IMR-90 (cell line): ENCODE measurements around the gene CRTAP. TPM values are rescaled to one million over a fixed set of nuclear protein-coding genes. Genes with fewer than 3 reads are reported as not detected.

ENCODE experiments used
- ATAC-seq: fragments of 200-7000 bp; cut with Tn5 transposase; 2 replicates; pipeline ENCODE4 v1.9.1; 2020; ENCODE audit warnings: low read depth, mild to moderate bottlenecking, moderate library complexity
- BruUV-seq: library from RNA; stranded (reverse); fragments of 400-500 nt; replicated peaks from 2 replicates; lab custom pipeline; 2021; lab: Mats Ljungman, UMichigan
- CTCF ChIA-PET: fragments of 300-600 bp; formaldehyde crosslinking; extraction: SDS; loops from one replicate; lab custom pipeline; 2021; ENCODE audit warnings: antibody characterized with exemption; lab: Yijun Ruan, JAX
- POLR2A ChIA-PET: fragments of 300-600 bp; sonication (Branson Sonifier 250); formaldehyde crosslinking; loops from one replicate; lab custom pipeline; 2022; ENCODE audit warnings: antibody characterized with exemption; ENCODE audit not compliant: unreplicated experiment; lab: Charles Lee
- DNase-seq: peaks from one replicate; pipeline ENCODE4 v3.0.0; 2013
- H2AFZ ChIP-seq: replicated peaks from 2 replicates; pipeline ENCODE3; 2013; ENCODE audit warnings: low read length, mild to moderate bottlenecking; ENCODE audit not compliant: poor library complexity
- H2AK5ac ChIP-seq: 2 replicates; pipeline ENCODE4 v1.6.1; 2013; ENCODE audit warnings: low read depth, low read length, inconsistent platforms
- H2AK9ac ChIP-seq: replicated peaks from 2 replicates; pipeline ENCODE3; 2013; ENCODE audit warnings: mild to moderate bottlenecking, low read depth, low read length, moderate library complexity; ENCODE audit not compliant: poor library complexity
- H2BK120ac ChIP-seq: 2 replicates; pipeline ENCODE4 v1.6.1; 2013; ENCODE audit warnings: low read depth, low read length, inconsistent platforms
- H2BK15ac ChIP-seq: 3 replicates; pipeline ENCODE4 v1.6.1; 2013; ENCODE audit warnings: low read depth, low read length, inconsistent platforms
- H2BK20ac ChIP-seq: 2 replicates; pipeline ENCODE4 v1.6.1; 2013; ENCODE audit warnings: low read depth, mild to moderate bottlenecking, inconsistent platforms, low read length, moderate library complexity
- H2BK5ac ChIP-seq: 2 replicates; pipeline ENCODE4 v1.6.1; 2013; ENCODE audit warnings: mild to moderate bottlenecking, low read depth, low read length, inconsistent platforms; ENCODE audit not compliant: poor library complexity, severe bottlenecking
- H3K14ac ChIP-seq: replicated peaks from 2 replicates; pipeline ENCODE4 v1.6.1; 2013; ENCODE audit warnings: low read depth, low read length, inconsistent platforms
- H3K18ac ChIP-seq: 2 replicates; pipeline ENCODE4 v1.6.1; 2013; ENCODE audit warnings: low read depth, low read length, control low read depth
- H3K23ac ChIP-seq: 2 replicates; pipeline ENCODE4 v1.6.1; 2013; ENCODE audit warnings: low read depth, low read length, inconsistent platforms
- H3K27ac ChIP-seq: 2 replicates; pipeline ENCODE4 v1.5.1; 2013; ENCODE audit warnings: mild to moderate bottlenecking, control low read depth, low read length; ENCODE audit not compliant: insufficient read depth
- H3K27me3 ChIP-seq: 2 replicates; pipeline ENCODE4 v1.6.1; 2013; ENCODE audit warnings: low read length; ENCODE audit not compliant: control insufficient read depth, insufficient read depth
- H3K36me3 ChIP-seq: 2 replicates; pipeline ENCODE4 v1.6.1; 2013; ENCODE audit warnings: low read length, mixed read lengths; ENCODE audit not compliant: control insufficient read depth, insufficient read depth
- H3K4ac ChIP-seq: 2 replicates; pipeline ENCODE4 v1.6.1; 2013; ENCODE audit warnings: low read depth, low read length, inconsistent platforms
- H3K4me1 ChIP-seq: 2 replicates; pipeline ENCODE4 v1.6.1; 2013; ENCODE audit warnings: low read length, mixed read lengths; ENCODE audit not compliant: control insufficient read depth, insufficient read depth
- H3K4me2 ChIP-seq: 2 replicates; pipeline ENCODE4 v1.6.1; 2013; ENCODE audit warnings: low read depth, mild to moderate bottlenecking, control low read depth, low read length, moderate library complexity
- H3K4me3 ChIP-seq: 2 replicates; pipeline ENCODE4 v1.5.1; 2013; ENCODE audit warnings: low read depth, mild to moderate bottlenecking, control low read depth, low read length, moderate library complexity; ENCODE audit not compliant: insufficient read depth
- H3K56ac ChIP-seq: 2 replicates; pipeline ENCODE4 v1.6.1; 2013; ENCODE audit warnings: low read length, inconsistent platforms; ENCODE audit not compliant: insufficient read depth; ENCODE audit errors: extremely low read depth
- H3K79me1 ChIP-seq, 2 experiments: 2 replicates each; pipeline ENCODE4 v1.6.1; 2013; ENCODE audit warnings: low read length in 2 of 2, inconsistent platforms in 1 of 2, low read depth in 1 of 2
- H3K9ac ChIP-seq: 2 replicates; pipeline ENCODE4 v1.6.1; 2013; ENCODE audit warnings: low read depth, low read length, control low read depth
- H3K9me1 ChIP-seq: 2 replicates; pipeline ENCODE4 v1.6.1; 2013; ENCODE audit warnings: low read length, inconsistent platforms; ENCODE audit not compliant: insufficient read depth
- H3K9me3 ChIP-seq: 2 replicates; pipeline ENCODE4 v1.6.1; 2013; ENCODE audit warnings: low read length; ENCODE audit not compliant: control insufficient read depth, insufficient read depth
- H4K20me1 ChIP-seq: 2 replicates; pipeline ENCODE4 v1.6.1; 2013; ENCODE audit warnings: low read length, inconsistent platforms; ENCODE audit not compliant: insufficient read depth
- H4K5ac ChIP-seq: 2 replicates; pipeline ENCODE4 v1.6.1; 2013; ENCODE audit warnings: mild to moderate bottlenecking, low read depth, low read length, control low read depth
- H4K8ac ChIP-seq, 2 experiments: 2 replicates each; pipeline ENCODE4 v1.6.1; 2013; ENCODE audit warnings: low read depth in 2 of 2, low read length in 2 of 2, control low read depth in 1 of 2, inconsistent platforms in 1 of 2
- H4K91ac ChIP-seq: 2 replicates; pipeline ENCODE4 v1.6.1; 2013; ENCODE audit warnings: low read depth, low read length, inconsistent platforms; ENCODE audit not compliant: insufficient read depth
- BHLHE40 ChIP-seq: fragments of 150-350 bp; IDR thresholded peaks from 2 replicates; pipeline ENCODE4 v1.6.1; 2016; ENCODE audit warnings: mild to moderate bottlenecking, low read depth, low read length
- CEBPB ChIP-seq: IDR thresholded peaks from 2 replicates; pipeline ENCODE4 v1.6.1; 2012; ENCODE audit warnings: low read depth, low read length, improper control_type of control experiment
- CTCF ChIP-seq: conservative IDR thresholded peaks from 2 replicates; pipeline ENCODE4 v1.5.1; 2012; ENCODE audit warnings: mild to moderate bottlenecking, low read depth, low read length, improper control_type of control experiment
- ELK1 ChIP-seq: fragments of 150-350 bp; IDR thresholded peaks from 2 replicates; pipeline ENCODE4 v1.6.1; 2016; ENCODE audit warnings: low read depth, mild to moderate bottlenecking, low read length, moderate library complexity, borderline replicate concordance
- MAFK ChIP-seq: IDR thresholded peaks from 2 replicates; pipeline ENCODE4 v1.6.1; 2012; ENCODE audit warnings: low read depth, low read length, improper control_type of control experiment
- MAZ ChIP-seq: IDR thresholded peaks from 2 replicates; pipeline ENCODE4 v1.6.1; 2012; ENCODE audit warnings: low read depth, mild to moderate bottlenecking, low read length, improper control_type of control experiment, moderate library complexity, borderline replicate concordance
- MXI1 ChIP-seq: IDR thresholded peaks from 2 replicates; pipeline ENCODE4 v1.6.1; 2012; ENCODE audit warnings: low read depth, mild to moderate bottlenecking, low read length, moderate library complexity, borderline replicate concordance
- NFE2L2 ChIP-seq: fragments of 150-350 bp; IDR thresholded peaks from 2 replicates; pipeline ENCODE4 v1.6.1; 2016; ENCODE audit warnings: low read depth, mild to moderate bottlenecking, low read length
- POLR2A ChIP-seq: IDR thresholded peaks from 2 replicates; pipeline ENCODE4 v1.6.1; 2012; ENCODE audit warnings: mild to moderate bottlenecking, low read depth, low read length
- RCOR1 ChIP-seq: IDR thresholded peaks from 2 replicates; pipeline ENCODE4 v1.6.1; 2012; ENCODE audit warnings: mild to moderate bottlenecking, low read length, improper control_type of control experiment; ENCODE audit not compliant: insufficient replicate concordance
- RFX5 ChIP-seq: IDR thresholded peaks from 2 replicates; pipeline ENCODE4 v1.8.0; 2012; ENCODE audit warnings: low read depth, mild to moderate bottlenecking, low read length, moderate library complexity
- SMC3 ChIP-seq: fragments of 150-350 bp; IDR thresholded peaks from 2 replicates; pipeline ENCODE4 v1.6.1; 2016; ENCODE audit warnings: low read depth, mild to moderate bottlenecking, antibody characterized with exemption, low read length, moderate library complexity
- USF2 ChIP-seq: fragments of 150-350 bp; IDR thresholded peaks from 2 replicates; pipeline ENCODE4 v1.6.1; 2017; ENCODE audit warnings: mild to moderate bottlenecking, antibody characterized with exemption, low read length, low read depth
- WGBS, 2 experiments: methylation state at CpG; one replicate each; pipeline versions ENCODE4 v1.1.5 to v1.1.7; 2013; ENCODE audit warnings: missing lambda C conversion rate in 2 of 2; ENCODE audit not compliant: insufficient read length in 1 of 2; ENCODE audit errors: extremely low coverage in 2 of 2; 5-methylcytosine and 5-hydroxymethylcytosine counted together
- dilution Hi-C: fragments of 300-500 bp; cut with HindIII; formaldehyde crosslinking; loops from one replicate; pipeline ENCODE4 v1.14.3; 2018; ENCODE audit warnings: low sequenced_read_pairs; ENCODE audit not compliant: unreplicated experiment
- in situ Hi-C: fragments of 300-500 bp; cut with MboI; formaldehyde crosslinking; loops from 3 replicates; pipeline ENCODE4 v1.14.3; 2019; ENCODE audit warnings: low sequenced_read_pairs, inconsistent platforms, mixed read lengths
- intact Hi-C: fragments of 100-400 bp; cut with micrococcal nuclease; formaldehyde crosslinking; loops from 2 replicates; pipeline ENCODE4 v1.10.0; 2022
- polyA plus RNA-seq, 3 experiments: library from polyadenylated mRNA; depleted of rRNA; stranded (reverse); fragments of >200 nt; gene quantifications; 2 replicates each; pipeline ENCODE4 v1.2.3, GENCODE V29; 2012; ENCODE audit warnings: low replicate concordance in 1 of 3
- total RNA-seq: library from RNA; depleted of rRNA; stranded (reverse); fragments of >200 nt; gene quantifications from 2 replicates; pipeline ENCODE4 v1.2.3, GENCODE V29; 2012

The CRTAP gene
- total and polyA plus RNA-seq, 2 of the 4 experiments (the other 2 are of a cell fraction): 108 to 205 TPM

DNA sequence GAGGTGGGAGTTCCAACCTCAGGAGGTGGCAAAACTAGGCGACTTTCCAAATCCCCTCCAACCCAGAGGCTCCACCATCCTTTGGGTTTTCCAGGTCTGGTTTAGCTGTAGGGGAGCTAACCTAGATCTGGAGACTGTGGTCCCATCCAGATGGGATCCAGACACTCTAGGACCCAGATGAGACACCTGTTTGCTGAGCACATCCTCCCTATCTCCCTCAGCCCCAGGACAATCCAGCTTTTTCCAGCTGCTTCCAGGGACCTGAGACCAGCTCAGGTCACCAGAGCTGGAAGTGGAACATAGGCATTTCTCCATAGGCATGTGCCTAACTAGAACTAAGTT, 18.2 kb downstream of the CRTAP start:
- ATAC-seq: no peak
- CTCF ChIA-PET: interaction anchor here (0.9 to 4.0 kb wide), 9 partner anchors 8 to 655 kb away, joined by 3 to 66 read pairs (median 5); no protein-coding TSS in a partner anchor

More for the DNA sequence above, 18.2 kb downstream of the CRTAP start:
- Histone ChIP-seq H2BK5ac (no peak overlapping the region), H3K36me3 (peaks cover 22% of the 10 kb centered on the region), H2BK120ac (no peak overlapping the region), H3K23ac (no peak overlapping the region), H3K9ac (no peak overlapping the region), H3K4me1 (peaks cover 4% of the 10 kb centered on the region), H2AK5ac (no peak overlapping the region), H4K20me1 (peaks cover 13% of the 10 kb centered on the region; the same call in 1 of the 2 replicates), H3K4ac (no peak overlapping the region), H2AFZ (peak overlapping the region; percentile 62), H3K56ac (no peak overlapping the region), H3K27ac (no peak overlapping the region), H3K4me3 (no peak overlapping the region), H3K14ac (no peak overlapping the region), H3K18ac (no peak overlapping the region), H2BK15ac (no peak overlapping the region), H4K91ac (no peak overlapping the region), H3K4me2 (no peak overlapping the region), H3K9me1 (no peaks in the 10 kb centered on the region; the same call in 1 of the 2 replicates), H3K9me3 (no peaks in the 10 kb centered on the region), H2BK20ac (no peak overlapping the region), H2AK9ac (no peak overlapping the region), H4K8ac (no peak overlapping the region), H3K27me3 (no peaks in the 10 kb centered on the region), H3K79me1 (peaks cover 3 to 19% of the 10 kb centered on the region in 2 experiments; a peak in 3 of 4 replicates), H4K5ac (no peak overlapping the region)
- dilution Hi-C loops (loop anchor here (25.0 kb wide), 1 partner anchor 255 kb away; no protein-coding TSS in a partner anchor), in situ Hi-C loops (loop anchor here (5.0 to 10.0 kb wide), 2 partner anchors 240 to 653 kb away; no protein-coding TSS in a partner anchor), intact Hi-C loops (no loop called here)
- no CpG with 5 or more reads among the region's 1 CpG for WGBS, 2 experiments
- POLR2A ChIA-PET: no interaction called here
- DNase-seq: no peak
- no TSS peak for BruUV-seq
- TF ChIP-seq MAFK (no peak), POLR2A (no peak), RFX5 (no peak), MXI1 (no peak), BHLHE40 (no peak), SMC3 (no peak), NFE2L2 (no peak), MAZ (no peak), ELK1 (no peak), CEBPB (no peak), RCOR1 (no peak), CTCF (no peak), USF2 (no peak)
